Heart right ventricle (tissue), 16 donors: ENCODE measurements around the gene ULK4. TPM values are rescaled to one million over a fixed set of nuclear protein-coding genes. Genes with fewer than 3 reads are reported as not detected.

ENCODE experiments used
- ATAC-seq, 8 donors: fragments of 200-7000 bp; cut with Tn5 transposase; one replicate each; pipeline ENCODE4 v1.9.1; 2020; ENCODE audit warnings: mild to moderate bottlenecking in 8 of 8, moderate library complexity in 8 of 8, moderate number of reproducible peaks in 1 of 8
- DNase-seq, 2 donors: peaks; one replicate each; pipeline ENCODE4 v3.0.0-alpha.2; 2020
- H3K27ac ChIP-seq, 10 donors: fragments of 200-600 bp; sonication (generic) in 2 of 10; one replicate each; pipeline versions ENCODE4 v1.5.0 to v1.8.0; 2020 to 2022; ENCODE audit warnings: mild to moderate bottlenecking in 3 of 10
- H3K27me3 ChIP-seq, 7 donors: fragments of 200-600 bp; one replicate each; pipeline ENCODE4 v1.8.0; 2021 to 2022; ENCODE audit warnings: mild to moderate bottlenecking in 2 of 7
- H3K36me3 ChIP-seq, 9 donors: fragments of 200-600 bp; sonication (generic) in 1 of 9; one replicate each; pipeline versions ENCODE4 v1.5.0 to v1.8.0; 2020 to 2022; ENCODE audit warnings: mild to moderate bottlenecking in 2 of 9
- H3K4me1 ChIP-seq, 9 donors: fragments of 200-600 bp; sonication (generic) in 1 of 9; one replicate each; pipeline versions ENCODE4 v1.5.0 to v1.8.0; 2020 to 2022; ENCODE audit warnings: mild to moderate bottlenecking in 4 of 9
- H3K4me3 ChIP-seq, 10 donors: fragments of 200-600 bp; sonication (generic) in 2 of 10; one replicate each; pipeline versions ENCODE4 v1.5.0 to v1.8.0; 2020 to 2022; ENCODE audit warnings: mild to moderate bottlenecking in 7 of 10, moderate library complexity in 2 of 10
- H3K9me3 ChIP-seq, 11 donors: fragments of 200-600 bp in 10 of 11; sonication (generic) in 2 of 11; one replicate each; pipeline versions ENCODE4 v1.5.0 to v1.8.0; 2013 to 2022; ENCODE audit warnings: mild to moderate bottlenecking in 2 of 11, control low read depth in 1 of 11, moderate library complexity in 1 of 11
- CTCF ChIP-seq, 9 donors: fragments of 200-600 bp; sonication (generic) in 2 of 9; IDR thresholded peaks; one replicate each; pipeline versions ENCODE4 v1.5.0 to v1.8.0; 2021 to 2022; ENCODE audit warnings: antibody characterized with exemption in 9 of 9, mild to moderate bottlenecking in 5 of 9, moderate library complexity in 1 of 9
- WGBS, 2 donors: extraction: QIAGEN DNeasy Blood & Tissue Kit; methylation state at CpG; one replicate each; pipeline ENCODE4 v1.1.7; 2013; ENCODE audit warnings: inconsistent platforms in 1 of 2; 5-methylcytosine and 5-hydroxymethylcytosine counted together
- intact Hi-C, 10 donors: fragments of 100-400 bp; cut with DNase I; formaldehyde crosslinking; loops; one replicate each; pipeline versions ENCODE4 v1.11.1 to v1.14.2; 2022
- polyA plus RNA-seq, 2 donors: library from polyadenylated mRNA; stranded (reverse); fragments of 200-250 nt; gene quantifications; one replicate each; pipeline ENCODE4 v1.2.3, GENCODE V29; 2013
- total RNA-seq, 10 donors: library from RNA; stranded (reverse); fragmentation: NEBNext Ultra II Directional in 3 of 10; extraction: Animal tissue kit (Norgen Biotek cat#: 25700) in 3 of 10; gene quantifications; one replicate each; pipeline versions ENCODE4 v1.2.1 to v1.2.4, GENCODE V29; 2021 to 2023
- donor health status: Arrhythmogenic right ventricular cardiomyopathy.
- donor health status: ischemic (EF 13 %, LVEDD 7.1; RV severe dilation, severe dysfunction).
- donor health status: healthy with polysubstance abuse.
- donor health status: DM: no; HTN: yes; CAD: no.
- donor health status: DM: no; HTN: no; CAD: no.
- donor health status: ischemic (EF 25% LVEDD 6.9; RV normal size, moderate dysfunction).
- donor health status: ischemic (EF 25% LVEDD 5.7; RV mildly dilated, moderate dysfunction).
- donor health status: healthy.
- donor health status: DM: yes; HTN: yes; CAD: no.
- donor health status: Ischemic cardiomyopathy.
- donor health status: ischemic (EF 35%, LVEDD 5.7; RV mildly dilated, moderate dysfunction).
- donor health status: nonischemic (EF 11% LVEDD 7.7; RV severe dilation, severe dysfunction).
- donor health status: DM: yes; HTN: yes; CAD: no.
- donor health status: PGD.
- donor health status: ischemic (EF 29% LVEDD 5.4; RV normal size, mild dysfunction).
- donor health status: nonischemic (EF 23%, LVEDD 6.1; RV moderate dilation, normal function).

The ULK4 gene
- total and polyA plus RNA-seq, 12 donors, result 1.4 to 11.4 (median 2.6) TPM

DNA sequence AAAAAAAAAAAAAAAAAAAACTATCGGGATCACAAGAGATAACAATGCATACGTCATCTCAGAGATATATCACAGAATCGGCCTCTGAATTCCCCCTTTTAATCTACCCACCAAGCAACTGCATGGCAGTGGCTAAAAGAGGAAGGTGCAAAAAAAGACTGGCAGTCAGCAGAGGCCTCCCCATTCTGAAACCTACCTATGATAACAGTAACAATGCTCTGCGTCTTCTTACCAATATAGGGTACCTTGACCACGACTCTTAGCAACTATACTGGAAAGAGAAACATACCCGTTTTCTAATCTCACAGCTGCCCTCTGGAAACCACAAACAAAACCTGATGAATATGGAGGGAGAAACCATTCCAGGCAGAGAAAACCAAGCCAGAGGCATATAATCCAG lies 106.9 kb downstream of the ULK4 start:
- no peak for ATAC-seq
- WGBS, 2 donors, result 93 to 96% methylated on average over 6 of the region's 6 CpGs
- DNase-seq, result no peak
- no peak for TF ChIP-seq CTCF (IDR thresholded peaks at IDR 0.05)
- intact Hi-C loops, result no loop called here
- peaks cover 0 to 3% (median 0%) of the 10 kb centered on the region in 9 donors for H3K4me1 ChIP-seq
- H3K4me3 ChIP-seq, result no peak overlapping the region
- H3K27ac ChIP-seq, result no peak overlapping the region
- no peaks in the 10 kb centered on the region for H3K27me3 ChIP-seq
- no peaks in the 10 kb centered on the region for H3K36me3 ChIP-seq
- H3K9me3 ChIP-seq, result peaks cover 0 to 3% (median 0%) of the 10 kb centered on the region in 11 donors

DNA sequence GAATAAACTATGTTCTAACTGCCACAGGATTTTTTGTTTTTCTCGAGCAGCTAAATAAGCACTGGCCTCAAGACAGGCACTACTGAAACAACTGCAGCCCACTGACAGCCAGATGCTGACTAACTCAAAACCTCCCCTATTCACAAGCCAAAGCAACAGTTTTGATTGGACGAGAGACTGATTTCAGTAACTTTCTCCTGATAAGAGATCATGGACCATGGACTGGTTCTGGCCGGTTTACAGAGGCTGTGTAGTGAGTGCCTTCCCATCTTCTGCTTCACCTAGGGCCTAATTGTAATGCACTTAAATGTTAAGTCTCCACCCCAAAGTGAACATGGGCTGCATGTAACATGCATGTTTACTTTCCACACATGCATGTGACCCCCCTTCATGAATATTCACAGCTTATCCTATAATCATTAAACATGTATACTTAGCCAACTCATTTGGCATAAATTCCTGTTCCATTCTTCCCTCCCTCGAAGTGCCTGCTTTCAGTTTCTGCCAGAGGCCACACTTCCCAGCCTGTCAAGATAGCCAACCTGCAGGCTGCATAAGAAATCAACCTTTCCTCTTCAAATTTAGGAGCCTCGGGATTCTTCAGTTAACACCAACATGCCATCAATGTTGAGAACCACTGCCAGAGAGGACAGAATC lies 108.2 kb downstream of the ULK4 start:
- DNase-seq, result no peak
- Histone ChIP-seq H3K27me3 (no peaks in the 10 kb centered on the region), H3K27ac (no peak overlapping the region), H3K9me3 (no peaks in the 10 kb centered on the region), H3K4me3 (no peak overlapping the region), H3K4me1 (peaks cover 0 to 3% (median 0%) of the 10 kb centered on the region in 9 donors), H3K36me3 (no peaks in the 10 kb centered on the region)
- no peak for TF ChIP-seq CTCF (IDR thresholded peaks at IDR 0.05)
- 65 to 72% methylated on average over 5 of the region's 5 CpGs for WGBS, 2 donors
- intact Hi-C loops, result no loop called here
- no peak for ATAC-seq

DNA sequence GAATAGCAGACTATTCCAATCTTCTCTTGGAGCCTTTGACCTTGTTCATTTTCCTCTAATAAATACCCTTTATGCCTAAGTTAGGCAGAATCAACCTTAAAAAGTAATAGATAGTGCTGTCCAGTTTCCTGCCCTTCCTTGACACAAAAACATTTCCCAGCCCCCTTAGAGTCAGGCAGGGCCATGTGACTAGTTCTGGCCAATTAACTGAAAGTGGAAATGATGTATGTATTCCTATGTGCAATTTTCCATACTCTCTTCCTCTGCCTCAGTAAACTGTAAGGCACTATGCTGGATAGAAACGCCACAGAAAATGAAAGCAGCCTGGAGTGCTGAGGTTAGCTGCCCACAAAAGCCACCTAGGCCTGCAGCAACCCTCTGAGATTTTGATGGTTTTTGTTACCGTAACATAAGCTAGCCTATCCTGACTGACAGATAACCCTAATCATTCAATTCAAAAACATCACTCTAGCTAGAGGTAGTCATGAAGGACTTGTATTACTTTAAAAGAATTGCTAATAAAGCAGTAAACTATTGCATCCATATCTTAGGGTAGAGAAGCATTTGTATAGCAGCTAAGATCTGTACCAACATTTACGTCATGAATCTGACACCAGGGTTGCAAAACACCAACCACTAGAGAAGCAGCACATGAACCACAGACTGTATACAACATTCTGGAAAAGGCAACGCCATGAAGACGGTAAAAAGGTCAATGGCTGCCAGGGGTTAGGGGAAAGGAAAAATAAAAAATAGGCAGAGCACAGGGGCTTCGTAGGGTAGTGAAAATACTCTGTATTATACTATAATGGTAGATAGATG lies 112.9 kb downstream of the ULK4 start:
- no peak for TF ChIP-seq CTCF (IDR thresholded peaks at IDR 0.05)
- Histone ChIP-seq H3K36me3 (no peaks in the 10 kb centered on the region), H3K27me3 (no peaks in the 10 kb centered on the region), H3K4me1 (peaks cover 0 to 3% (median 0%) of the 10 kb centered on the region in 9 donors), H3K9me3 (no peaks in the 10 kb centered on the region), H3K4me3 (no peak overlapping the region), H3K27ac (no peak overlapping the region)
- no peak for DNase-seq
- WGBS, 2 donors, result 93 to 94% methylated on average over 6 of the region's 6 CpGs
- no peak for ATAC-seq
- intact Hi-C loops, result no loop called here

- Histone ChIP-seq H3K27ac (no peak overlapping the region), H3K36me3 (no peaks in the 10 kb centered on the region), H3K9me3 (peaks cover 0 to 5% (median 0%) of the 10 kb centered on the region in 11 donors), H3K4me1 (no peaks in the 10 kb centered on the region), H3K27me3 (no peaks in the 10 kb centered on the region), H3K4me3 (no peak overlapping the region)
- ATAC-seq (no peak), DNase-seq (no peak)
- no peak for TF ChIP-seq CTCF (IDR thresholded peaks at IDR 0.05)
- intact Hi-C loops, result no loop called here
- 100% methylated on average over 1 of the region's 1 CpG for WGBS, 2 donors
Observed at GRCh38 chr3:41847679-41848078, 114.2 kb downstream of the ULK4 start.
